AG09319 (cell line): Measurements from ENCODE around the gene MYLK.
A peak's percentile ranks its signal among the peaks of the same experiment; 100 is the strongest.
"Not testable (repeated sequence)": the region's sequence is repeated elsewhere in the genome, so short reads cannot be mapped to it uniquely, and the experiment has no call there.

ENCODE experiments used
- DNase-seq: peaks from one replicate; pipeline ENCODE4 v3.0.0-alpha.2; 2010; ENCODE audit warnings: low read depth; ENCODE audit errors: extremely low read depth
- TF ChIP-seq, protein P1 (sequence below): IDR thresholded peaks from 2 replicates; pipeline ENCODE4 v1.5.1; 2011; ENCODE audit warnings: low read depth, mild to moderate bottlenecking, inconsistent platforms, low read length, moderate library complexity

The MYLK gene

DNA sequence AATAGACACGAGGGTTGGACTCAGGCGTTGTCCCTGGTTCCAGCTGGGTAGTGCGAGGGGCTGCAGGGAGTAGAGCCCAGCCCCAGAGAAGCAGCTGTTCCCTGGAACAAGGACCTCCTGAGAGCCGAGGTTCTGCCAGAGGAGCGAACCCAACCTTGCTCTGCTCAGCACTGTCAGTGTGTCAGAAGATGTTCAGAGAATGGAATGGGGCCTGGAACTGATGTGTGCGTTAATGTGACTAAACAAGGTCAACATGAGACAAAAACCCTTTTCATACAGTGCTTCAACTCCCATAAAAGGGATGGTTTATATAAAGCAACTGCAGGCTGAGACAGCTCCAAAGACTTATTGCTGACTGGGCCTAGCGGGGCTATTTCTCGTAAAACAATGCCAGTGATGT is 263.8 kb downstream of the MYLK start:
- no peak for DNase-seq
- TF ChIP-seq, protein P1, sequence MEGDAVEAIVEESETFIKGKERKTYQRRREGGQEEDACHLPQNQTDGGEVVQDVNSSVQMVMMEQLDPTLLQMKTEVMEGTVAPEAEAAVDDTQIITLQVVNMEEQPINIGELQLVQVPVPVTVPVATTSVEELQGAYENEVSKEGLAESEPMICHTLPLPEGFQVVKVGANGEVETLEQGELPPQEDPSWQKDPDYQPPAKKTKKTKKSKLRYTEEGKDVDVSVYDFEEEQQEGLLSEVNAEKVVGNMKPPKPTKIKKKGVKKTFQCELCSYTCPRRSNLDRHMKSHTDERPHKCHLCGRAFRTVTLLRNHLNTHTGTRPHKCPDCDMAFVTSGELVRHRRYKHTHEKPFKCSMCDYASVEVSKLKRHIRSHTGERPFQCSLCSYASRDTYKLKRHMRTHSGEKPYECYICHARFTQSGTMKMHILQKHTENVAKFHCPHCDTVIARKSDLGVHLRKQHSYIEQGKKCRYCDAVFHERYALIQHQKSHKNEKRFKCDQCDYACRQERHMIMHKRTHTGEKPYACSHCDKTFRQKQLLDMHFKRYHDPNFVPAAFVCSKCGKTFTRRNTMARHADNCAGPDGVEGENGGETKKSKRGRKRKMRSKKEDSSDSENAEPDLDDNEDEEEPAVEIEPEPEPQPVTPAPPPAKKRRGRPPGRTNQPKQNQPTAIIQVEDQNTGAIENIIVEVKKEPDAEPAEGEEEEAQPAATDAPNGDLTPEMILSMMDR, result no peak

DNA sequence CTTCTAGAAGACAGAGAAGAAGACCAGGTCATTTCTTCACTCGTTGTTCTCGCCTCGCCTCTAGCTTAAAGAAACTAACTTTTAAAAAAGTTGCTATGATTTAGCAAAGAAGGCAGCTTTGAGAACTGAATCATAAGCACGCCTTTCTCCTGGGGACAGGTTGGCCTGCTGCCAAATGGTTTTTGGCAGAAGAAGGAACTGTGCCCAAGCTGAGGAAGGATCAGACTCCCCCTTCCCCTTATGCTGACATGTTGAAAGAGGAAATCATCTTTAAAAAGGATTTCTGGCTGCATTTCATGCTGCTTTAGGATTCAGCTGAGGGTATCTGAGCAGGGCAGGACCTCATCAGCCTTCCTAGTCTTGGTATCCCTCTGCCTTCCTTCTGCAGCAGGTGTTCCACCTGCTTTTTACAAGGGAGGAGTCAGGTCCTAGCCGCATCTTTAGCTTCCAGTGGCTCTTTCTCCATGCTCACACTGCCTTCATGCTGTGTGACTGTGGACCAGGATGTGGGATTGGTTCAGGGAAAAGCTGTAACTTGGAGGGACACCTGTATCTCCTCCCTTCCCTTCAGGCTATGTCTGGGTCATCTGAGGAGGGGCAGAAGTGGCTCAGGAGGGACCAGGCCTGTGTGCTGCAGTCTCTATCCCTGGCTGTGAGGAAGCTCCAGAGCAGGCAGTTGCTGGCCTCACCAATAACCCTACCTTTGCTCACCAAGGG is 265.2 kb downstream of the MYLK start:
- TF ChIP-seq, protein P1, result no peak
- peak; percentile 63 for DNase-seq

DNA sequence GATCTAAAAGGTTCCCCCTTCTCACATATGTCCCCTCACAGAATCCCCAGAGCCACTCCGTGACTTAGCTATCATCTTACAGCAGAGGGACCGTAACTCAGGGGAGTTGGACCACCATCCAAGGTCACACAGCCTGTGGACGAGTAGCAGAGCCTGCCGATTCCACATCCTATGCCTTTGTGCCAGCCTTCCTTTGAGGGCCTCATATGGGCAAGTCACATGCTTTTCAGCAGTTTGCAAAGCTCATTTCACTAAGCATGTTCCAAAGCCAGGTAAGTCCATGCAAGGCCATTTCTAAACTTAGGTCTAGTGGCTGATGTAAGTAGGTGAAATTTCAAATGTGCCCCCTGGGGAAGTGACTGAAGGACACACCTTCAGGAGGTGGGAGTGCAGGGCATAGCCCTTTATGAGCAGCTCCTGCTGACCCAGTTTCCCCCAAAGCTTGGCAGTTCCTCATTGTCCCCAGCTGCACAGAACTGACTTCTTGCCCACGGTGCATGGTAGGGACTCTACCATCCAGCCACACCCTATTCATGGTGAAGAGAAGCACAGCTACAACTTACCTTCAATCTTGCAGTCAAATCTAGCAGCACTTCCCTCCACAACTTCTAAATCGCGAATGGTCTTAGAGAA is 265.9 kb downstream of the MYLK start:
- TF ChIP-seq, protein P1, result no peak
- DNase-seq, result no peak

DNA sequence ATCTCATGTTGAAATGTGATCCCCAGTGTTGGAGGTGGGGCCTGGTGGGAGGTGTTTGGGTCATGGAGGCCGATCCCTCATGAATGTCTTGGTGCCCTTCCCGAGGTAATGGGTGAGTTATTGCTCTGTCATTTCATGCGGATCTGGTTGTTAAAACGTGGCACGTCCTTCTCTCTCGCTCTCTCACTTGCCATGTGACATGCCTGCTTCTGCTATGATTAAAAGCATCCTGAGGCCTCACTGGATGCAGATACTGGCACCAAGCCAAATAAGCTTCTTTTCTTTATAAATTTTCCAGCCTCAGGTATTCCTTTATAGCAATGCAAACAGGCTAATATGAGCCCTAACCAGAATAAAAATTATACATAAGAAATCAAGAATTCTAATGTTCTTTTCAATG is 267.5 kb downstream of the MYLK start:
- DNase-seq, result no peak
- TF ChIP-seq, protein P1, result no peak

DNA sequence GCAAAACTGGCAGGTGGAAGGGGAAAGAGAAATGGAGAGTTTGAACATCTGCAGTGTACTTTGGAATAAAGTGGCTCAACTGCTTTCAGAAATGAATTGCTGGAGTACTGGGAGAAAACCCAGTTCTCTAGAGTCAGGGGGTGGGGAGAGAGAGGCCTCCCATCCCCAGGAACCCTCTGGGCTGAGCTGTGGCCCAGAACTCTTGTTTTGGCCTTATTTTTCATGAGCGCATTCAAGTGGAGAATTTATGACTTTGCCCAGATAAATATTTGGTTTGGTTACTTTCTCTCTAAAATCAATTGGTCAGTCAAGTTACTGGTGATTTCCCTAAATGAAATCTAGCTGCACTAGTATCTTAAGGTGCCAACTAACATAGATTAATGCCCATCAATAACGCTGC is 270.6 kb downstream of the MYLK start:
- TF ChIP-seq, protein P1, result no peak
- no peak for DNase-seq

DNA sequence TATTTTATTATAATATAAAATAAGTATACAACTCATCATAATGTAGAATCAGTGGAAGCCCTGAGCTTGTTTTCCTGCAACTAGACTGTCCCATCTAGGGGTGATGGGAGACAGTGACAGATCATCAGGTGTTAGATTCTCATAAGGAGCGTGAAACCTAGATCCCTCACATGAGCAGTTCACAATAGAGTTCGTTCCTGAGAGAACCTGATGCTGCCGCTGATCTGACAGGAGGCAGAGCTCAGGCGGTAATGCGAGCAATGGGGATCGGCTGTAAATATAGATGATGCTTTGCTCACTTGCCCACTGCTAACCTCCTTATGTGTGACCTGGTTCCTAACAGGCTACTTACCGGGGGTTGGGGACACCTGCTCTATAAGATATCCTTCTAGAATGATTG is 272.5 kb downstream of the MYLK start:
- DNase-seq, result not testable (repeated sequence)

DNA sequence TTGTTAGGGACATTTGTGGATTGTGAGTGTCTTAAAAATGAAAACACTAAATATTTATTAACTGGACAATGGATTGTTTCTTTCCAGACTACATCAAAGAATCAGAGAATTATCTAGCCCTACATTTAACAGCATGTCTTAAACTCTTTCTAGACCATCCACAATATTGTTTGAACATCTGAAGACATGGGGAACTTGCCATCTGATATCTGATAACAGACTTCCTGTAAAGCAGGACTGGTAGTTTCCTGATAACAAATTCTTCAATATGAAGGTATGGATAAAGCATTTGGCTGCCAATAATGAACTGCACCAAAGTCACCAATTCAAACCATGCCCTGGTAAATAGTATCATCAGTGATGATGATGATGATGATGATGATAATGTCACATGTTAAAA is 273.1 kb downstream of the MYLK start:
- no peak for DNase-seq

More for the DNA sequence above, 273.1 kb downstream of the MYLK start:
- TF ChIP-seq, protein P1, result no peak
